ENCODE results near the gene PSME3.

Gene PSME3, protein sequence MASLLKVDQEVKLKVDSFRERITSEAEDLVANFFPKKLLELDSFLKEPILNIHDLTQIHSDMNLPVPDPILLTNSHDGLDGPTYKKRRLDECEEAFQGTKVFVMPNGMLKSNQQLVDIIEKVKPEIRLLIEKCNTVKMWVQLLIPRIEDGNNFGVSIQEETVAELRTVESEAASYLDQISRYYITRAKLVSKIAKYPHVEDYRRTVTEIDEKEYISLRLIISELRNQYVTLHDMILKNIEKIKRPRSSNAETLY

DNA sequence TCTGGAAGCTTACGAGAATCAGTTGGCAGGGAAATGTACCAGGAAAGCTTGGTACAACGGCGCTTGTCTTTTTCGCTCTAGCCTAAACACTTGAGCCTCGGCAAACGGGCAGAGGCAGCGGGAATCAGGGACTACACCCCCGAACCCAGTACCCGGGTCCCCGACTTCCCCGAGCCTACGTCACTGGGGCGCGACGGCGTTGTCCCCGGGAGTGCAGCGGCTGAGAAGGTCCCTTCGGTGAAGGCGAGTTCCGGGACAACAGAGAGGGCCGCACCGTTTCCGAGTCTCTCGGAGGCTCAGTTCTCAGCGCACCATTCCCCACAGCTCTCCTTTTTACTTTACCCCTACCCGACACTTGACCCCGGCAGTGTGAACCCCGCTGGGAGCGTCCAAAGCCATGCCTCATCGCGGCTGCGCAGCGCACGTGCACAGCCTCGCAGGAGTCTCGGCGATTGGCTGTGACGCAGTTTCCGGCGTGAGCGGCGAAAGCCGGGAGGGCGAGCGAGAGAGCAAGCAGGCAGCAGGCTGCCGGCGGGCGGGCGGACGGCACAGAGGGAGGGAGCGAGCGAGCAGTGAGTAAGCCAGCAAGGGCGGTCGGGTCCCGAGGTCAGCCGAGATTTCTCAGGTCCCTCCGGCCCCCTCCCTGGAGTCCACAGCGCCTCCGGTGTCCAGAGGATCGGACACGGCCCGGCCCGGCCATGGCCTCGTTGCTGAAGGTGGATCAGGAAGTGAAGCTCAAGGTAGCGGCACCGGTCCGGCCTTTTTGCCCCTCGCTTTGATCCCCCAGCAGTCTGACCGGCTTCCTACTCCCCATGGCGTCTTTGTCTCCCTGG, at the start of gene PSME3:
TSS of gene PSME3 (plus strand) at position 464 of the 833 bp plus-strand sequence. CDS start at position 699, 235 bp downstream.
- no peaks in the 10 kb centered on the region for H3K9me3 ChIP-seq (ENCODE audit: control insufficient read depth, insufficient read depth, low read depth, low read length)
- peaks cover 5% of the 10 kb centered on the region for H3K4me1 ChIP-seq (ENCODE audit: control insufficient read depth, insufficient read depth, low read length)
- ChIA-PET CTCF (interaction anchor here (0.5 to 6.4 kb wide), 10 partner anchors 10 to 505 kb away, joined by 3 to 52 read pairs (median 4); partner anchors contain the start of genes AOC2 and BECN1), POLR2A (interaction anchor here (0.6 to 3.3 kb wide), 19 partner anchors 9 to 604 kb away, joined by 3 to 35 read pairs (median 3); partner anchors contain the start of genes AOC2, BECN1, CCR10 and PSMC3IP)
- H3K4me3 ChIP-seq (ENCODE audit: low read depth, low read length), result peak within 1 kb of the TSS; percentile 86
- H3K36me3 ChIP-seq (ENCODE audit: control insufficient read depth in 2 of 2, insufficient read depth in 1 of 2, low read length in 2 of 2), result peaks cover 36% of the 10 kb centered on the region in 2 experiments
- peak within 1 kb of the TSS; percentile 83 for H3K27ac ChIP-seq (ENCODE audit: extremely low read depth, low read depth, low read length)
- TF ChIP-seq BCL11B (tag by site-specific recombination; IDR thresholded peaks at IDR 0.05; ENCODE audit: low read depth) (peak; percentile 33; the same call in 1 of the 2 replicates), SETDB1 (IDR thresholded peaks at IDR 0.05; ENCODE audit: insufficient read length, low read length) (no peak), KLF16 (tag by site-specific recombination; IDR thresholded peaks at IDR 0.05) (peak; percentile 81), ZNF670 (tag by site-specific recombination; IDR thresholded peaks at IDR 0.05; ENCODE audit: low read depth) (no peak), ZNF394 (tag by site-specific recombination; IDR thresholded peaks at IDR 0.05; ENCODE audit: borderline replicate concordance) (peak; percentile 52; the same call in 1 of the 2 replicates), ZNF311 (tag by site-specific recombination; IDR thresholded peaks at IDR 0.05; ENCODE audit: borderline replicate concordance) (no peak), ZNF626 (tag by site-specific recombination; IDR thresholded peaks at IDR 0.05) (no peak), SCRT2 (tag by site-specific recombination; IDR thresholded peaks at IDR 0.05) (no peak)
- TF ChIP-seq, protein P1, sequence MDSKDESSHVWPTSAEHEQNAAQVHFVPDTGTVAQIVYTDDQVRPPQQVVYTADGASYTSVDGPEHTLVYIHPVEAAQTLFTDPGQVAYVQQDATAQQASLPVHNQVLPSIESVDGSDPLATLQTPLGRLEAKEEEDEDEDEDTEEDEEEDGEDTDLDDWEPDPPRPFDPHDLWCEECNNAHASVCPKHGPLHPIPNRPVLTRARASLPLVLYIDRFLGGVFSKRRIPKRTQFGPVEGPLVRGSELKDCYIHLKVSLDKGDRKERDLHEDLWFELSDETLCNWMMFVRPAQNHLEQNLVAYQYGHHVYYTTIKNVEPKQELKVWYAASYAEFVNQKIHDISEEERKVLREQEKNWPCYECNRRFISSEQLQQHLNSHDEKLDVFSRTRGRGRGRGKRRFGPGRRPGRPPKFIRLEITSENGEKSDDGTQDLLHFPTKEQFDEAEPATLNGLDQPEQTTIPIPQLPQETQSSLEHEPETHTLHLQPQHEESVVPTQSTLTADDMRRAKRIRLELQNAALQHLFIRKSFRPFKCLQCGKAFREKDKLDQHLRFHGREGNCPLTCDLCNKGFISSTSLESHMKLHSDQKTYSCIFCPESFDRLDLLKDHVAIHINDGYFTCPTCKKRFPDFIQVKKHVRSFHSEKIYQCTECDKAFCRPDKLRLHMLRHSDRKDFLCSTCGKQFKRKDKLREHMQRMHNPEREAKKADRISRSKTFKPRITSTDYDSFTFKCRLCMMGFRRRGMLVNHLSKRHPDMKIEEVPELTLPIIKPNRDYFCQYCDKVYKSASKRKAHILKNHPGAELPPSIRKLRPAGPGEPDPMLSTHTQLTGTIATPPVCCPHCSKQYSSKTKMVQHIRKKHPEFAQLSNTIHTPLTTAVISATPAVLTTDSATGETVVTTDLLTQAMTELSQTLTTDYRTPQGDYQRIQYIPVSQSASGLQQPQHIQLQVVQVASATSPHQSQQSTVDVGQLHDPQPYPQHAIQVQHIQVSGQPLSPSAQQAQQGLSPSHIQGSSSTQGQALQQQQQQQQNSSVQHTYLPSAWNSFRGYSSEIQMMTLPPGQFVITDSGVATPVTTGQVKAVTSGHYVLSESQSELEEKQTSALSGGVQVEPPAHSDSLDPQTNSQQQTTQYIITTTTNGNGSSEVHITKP (tag by site-specific recombination; IDR thresholded peaks at IDR 0.05), result peak; percentile 97
- TF ChIP-seq, protein P2, sequence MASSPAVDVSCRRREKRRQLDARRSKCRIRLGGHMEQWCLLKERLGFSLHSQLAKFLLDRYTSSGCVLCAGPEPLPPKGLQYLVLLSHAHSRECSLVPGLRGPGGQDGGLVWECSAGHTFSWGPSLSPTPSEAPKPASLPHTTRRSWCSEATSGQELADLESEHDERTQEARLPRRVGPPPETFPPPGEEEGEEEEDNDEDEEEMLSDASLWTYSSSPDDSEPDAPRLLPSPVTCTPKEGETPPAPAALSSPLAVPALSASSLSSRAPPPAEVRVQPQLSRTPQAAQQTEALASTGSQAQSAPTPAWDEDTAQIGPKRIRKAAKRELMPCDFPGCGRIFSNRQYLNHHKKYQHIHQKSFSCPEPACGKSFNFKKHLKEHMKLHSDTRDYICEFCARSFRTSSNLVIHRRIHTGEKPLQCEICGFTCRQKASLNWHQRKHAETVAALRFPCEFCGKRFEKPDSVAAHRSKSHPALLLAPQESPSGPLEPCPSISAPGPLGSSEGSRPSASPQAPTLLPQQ (tag by site-specific recombination; IDR thresholded peaks at IDR 0.05), result peak; percentile 77
- TF ChIP-seq, protein P3, sequence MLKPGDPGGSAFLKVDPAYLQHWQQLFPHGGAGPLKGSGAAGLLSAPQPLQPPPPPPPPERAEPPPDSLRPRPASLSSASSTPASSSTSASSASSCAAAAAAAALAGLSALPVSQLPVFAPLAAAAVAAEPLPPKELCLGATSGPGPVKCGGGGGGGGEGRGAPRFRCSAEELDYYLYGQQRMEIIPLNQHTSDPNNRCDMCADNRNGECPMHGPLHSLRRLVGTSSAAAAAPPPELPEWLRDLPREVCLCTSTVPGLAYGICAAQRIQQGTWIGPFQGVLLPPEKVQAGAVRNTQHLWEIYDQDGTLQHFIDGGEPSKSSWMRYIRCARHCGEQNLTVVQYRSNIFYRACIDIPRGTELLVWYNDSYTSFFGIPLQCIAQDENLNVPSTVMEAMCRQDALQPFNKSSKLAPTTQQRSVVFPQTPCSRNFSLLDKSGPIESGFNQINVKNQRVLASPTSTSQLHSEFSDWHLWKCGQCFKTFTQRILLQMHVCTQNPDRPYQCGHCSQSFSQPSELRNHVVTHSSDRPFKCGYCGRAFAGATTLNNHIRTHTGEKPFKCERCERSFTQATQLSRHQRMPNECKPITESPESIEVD (tag by site-specific recombination; IDR thresholded peaks at IDR 0.05), result no peak
- TF ChIP-seq, protein P4, sequence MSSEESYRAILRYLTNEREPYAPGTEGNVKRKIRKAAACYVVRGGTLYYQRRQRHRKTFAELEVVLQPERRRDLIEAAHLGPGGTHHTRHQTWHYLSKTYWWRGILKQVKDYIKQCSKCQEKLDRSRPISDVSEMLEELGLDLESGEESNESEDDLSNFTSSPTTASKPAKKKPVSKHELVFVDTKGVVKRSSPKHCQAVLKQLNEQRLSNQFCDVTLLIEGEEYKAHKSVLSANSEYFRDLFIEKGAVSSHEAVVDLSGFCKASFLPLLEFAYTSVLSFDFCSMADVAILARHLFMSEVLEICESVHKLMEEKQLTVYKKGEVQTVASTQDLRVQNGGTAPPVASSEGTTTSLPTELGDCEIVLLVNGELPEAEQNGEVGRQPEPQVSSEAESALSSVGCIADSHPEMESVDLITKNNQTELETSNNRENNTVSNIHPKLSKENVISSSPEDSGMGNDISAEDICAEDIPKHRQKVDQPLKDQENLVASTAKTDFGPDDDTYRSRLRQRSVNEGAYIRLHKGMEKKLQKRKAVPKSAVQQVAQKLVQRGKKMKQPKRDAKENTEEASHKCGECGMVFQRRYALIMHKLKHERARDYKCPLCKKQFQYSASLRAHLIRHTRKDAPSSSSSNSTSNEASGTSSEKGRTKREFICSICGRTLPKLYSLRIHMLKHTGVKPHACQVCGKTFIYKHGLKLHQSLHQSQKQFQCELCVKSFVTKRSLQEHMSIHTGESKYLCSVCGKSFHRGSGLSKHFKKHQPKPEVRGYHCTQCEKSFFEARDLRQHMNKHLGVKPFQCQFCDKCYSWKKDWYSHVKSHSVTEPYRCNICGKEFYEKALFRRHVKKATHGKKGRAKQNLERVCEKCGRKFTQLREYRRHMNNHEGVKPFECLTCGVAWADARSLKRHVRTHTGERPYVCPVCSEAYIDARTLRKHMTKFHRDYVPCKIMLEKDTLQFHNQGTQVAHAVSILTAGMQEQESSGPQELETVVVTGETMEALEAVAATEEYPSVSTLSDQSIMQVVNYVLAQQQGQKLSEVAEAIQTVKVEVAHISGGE (tag by site-specific recombination; conservative IDR thresholded peaks at IDR 0.05; ENCODE audit: low read depth), result peak; percentile 98
- TF ChIP-seq, protein P5, sequence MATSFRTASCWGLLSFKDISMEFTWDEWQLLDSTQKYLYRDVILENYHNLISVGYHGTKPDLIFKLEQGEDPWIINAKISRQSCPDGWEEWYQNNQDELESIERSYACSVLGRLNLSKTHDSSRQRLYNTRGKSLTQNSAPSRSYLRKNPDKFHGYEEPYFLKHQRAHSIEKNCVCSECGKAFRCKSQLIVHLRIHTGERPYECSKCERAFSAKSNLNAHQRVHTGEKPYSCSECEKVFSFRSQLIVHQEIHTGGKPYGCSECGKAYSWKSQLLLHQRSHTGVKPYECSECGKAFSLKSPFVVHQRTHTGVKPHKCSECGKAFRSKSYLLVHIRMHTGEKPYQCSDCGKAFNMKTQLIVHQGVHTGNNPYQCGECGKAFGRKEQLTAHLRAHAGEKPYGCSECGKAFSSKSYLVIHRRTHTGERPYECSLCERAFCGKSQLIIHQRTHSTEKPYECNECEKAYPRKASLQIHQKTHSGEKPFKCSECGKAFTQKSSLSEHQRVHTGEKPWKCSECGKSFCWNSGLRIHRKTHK (tag by site-specific recombination; IDR thresholded peaks at IDR 0.05), result no peak
- TF ChIP-seq, protein P6, sequence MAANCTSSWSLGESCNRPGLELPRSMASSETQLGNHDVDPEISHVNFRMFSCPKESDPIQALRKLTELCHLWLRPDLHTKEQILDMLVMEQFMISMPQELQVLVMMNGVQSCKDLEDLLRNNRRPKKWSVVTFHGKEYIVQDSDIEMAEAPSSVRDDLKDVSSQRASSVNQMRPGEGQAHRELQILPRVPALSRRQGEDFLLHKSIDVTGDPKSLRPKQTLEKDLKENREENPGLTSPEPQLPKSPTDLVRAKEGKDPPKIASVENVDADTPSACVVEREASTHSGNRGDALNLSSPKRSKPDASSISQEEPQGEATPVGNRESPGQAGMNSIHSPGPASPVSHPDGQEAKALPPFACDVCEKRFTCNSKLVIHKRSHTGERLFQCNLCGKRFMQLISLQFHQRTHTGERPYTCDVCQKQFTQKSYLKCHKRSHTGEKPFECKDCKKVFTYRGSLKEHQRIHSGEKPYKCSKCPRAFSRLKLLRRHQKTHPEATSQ (tag by site-specific recombination; IDR thresholded peaks at IDR 0.05), result peak; percentile 67; the same call in 1 of the 2 replicates
- TF ChIP-seq, protein P7, sequence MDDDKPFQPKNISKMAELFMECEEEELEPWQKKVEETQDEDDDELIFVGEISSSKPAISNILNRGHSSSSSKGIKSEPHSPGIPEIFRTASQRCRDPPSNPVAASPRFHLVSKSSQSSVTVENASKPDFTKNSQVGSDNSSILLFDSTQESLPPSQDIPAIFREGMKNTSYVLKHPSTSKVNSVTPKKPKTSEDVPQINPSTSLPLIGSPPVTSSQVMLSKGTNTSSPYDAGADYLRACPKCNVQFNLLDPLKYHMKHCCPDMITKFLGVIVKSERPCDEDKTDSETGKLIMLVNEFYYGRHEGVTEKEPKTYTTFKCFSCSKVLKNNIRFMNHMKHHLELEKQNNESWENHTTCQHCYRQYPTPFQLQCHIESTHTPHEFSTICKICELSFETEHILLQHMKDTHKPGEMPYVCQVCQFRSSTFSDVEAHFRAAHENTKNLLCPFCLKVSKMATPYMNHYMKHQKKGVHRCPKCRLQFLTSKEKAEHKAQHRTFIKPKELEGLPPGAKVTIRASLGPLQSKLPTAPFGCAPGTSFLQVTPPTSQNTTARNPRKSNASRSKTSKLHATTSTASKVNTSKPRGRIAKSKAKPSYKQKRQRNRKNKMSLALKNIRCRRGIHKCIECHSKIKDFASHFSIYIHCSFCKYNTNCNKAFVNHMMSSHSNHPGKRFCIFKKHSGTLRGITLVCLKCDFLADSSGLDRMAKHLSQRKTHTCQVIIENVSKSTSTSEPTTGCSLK (tag by site-specific recombination; IDR thresholded peaks at IDR 0.05), result no peak
